ENCODE results near the gene HMGCS1. TPM values are rescaled to one million over a fixed set of nuclear protein-coding genes. Genes with fewer than 3 reads are reported as not detected.

HMGCS1 gene
- polyA plus RNA-seq, 3 donors = 6.0 to 10.9 (median 7.8) TPM

DNA sequence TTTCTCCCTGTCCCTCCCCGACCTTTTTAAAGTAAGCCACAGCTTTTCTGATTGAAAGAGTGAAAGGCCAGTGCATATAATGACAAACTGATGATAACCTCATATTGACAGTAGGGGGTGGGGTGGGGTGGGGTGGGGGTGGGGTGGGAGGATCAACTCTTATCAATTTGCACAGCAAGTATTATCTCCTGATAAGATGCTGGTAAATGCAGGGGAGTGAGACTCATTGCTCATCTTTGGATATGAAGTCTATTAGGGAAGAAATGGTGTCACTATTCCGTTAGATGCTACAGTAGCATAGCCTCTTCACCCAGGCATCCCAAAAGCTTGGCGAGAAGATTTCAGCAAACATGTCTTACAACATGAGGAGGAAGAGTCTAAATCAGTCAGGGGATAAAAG, 38.9 kb upstream of the HMGCS1 start:
- H3K4me1 Mint-ChIP-seq = no peaks in the 10 kb centered on the region
- H3K9ac ChIP-seq (ENCODE audit: insufficient read depth, low read length, poor library complexity, severe bottlenecking) = no peak overlapping the region
- H4K20me1 ChIP-seq (ENCODE audit: insufficient read depth, low read length) = no peaks in the 10 kb centered on the region
- H3K27me3 Mint-ChIP-seq (ENCODE audit: low read depth in 3 of 3) = peaks cover 0 to 9% (median 2%) of the 10 kb centered on the region in 3 donors
- no peak overlapping the region for H3K4me2 ChIP-seq (replicated peaks; ENCODE audit: extremely low read depth, low read length, poor library complexity, severe bottlenecking)
- H3K27me3 ChIP-seq (ENCODE audit: control insufficient read depth in 2 of 2, insufficient read depth in 2 of 2, low read length in 2 of 2) = no peaks in the 10 kb centered on the region
- H3K27ac ChIP-seq (ENCODE audit: low read depth in 1 of 2, low read length in 2 of 2) = no peak overlapping the region
- H3K9me3 ChIP-seq (replicated peaks in 1 of 2; ENCODE audit: control insufficient read depth in 1 of 2, insufficient read depth in 1 of 2, low read length in 2 of 2) = no peaks in the 10 kb centered on the region
- no peaks in the 10 kb centered on the region for H3K79me2 ChIP-seq (ENCODE audit: insufficient read depth, low read length)
- H3K4me3 Mint-ChIP-seq = no peak overlapping the region
- no peaks in the 10 kb centered on the region for H3K36me3 ChIP-seq (replicated peaks in 1 of 2; ENCODE audit: control insufficient read depth in 1 of 2, insufficient read depth in 2 of 2, low read length in 2 of 2)
- no peaks in the 10 kb centered on the region for H3K4me1 ChIP-seq (ENCODE audit: control insufficient read depth in 1 of 2, insufficient read depth in 2 of 2, low read length in 2 of 2)
- TF ChIP-seq, protein P1, sequence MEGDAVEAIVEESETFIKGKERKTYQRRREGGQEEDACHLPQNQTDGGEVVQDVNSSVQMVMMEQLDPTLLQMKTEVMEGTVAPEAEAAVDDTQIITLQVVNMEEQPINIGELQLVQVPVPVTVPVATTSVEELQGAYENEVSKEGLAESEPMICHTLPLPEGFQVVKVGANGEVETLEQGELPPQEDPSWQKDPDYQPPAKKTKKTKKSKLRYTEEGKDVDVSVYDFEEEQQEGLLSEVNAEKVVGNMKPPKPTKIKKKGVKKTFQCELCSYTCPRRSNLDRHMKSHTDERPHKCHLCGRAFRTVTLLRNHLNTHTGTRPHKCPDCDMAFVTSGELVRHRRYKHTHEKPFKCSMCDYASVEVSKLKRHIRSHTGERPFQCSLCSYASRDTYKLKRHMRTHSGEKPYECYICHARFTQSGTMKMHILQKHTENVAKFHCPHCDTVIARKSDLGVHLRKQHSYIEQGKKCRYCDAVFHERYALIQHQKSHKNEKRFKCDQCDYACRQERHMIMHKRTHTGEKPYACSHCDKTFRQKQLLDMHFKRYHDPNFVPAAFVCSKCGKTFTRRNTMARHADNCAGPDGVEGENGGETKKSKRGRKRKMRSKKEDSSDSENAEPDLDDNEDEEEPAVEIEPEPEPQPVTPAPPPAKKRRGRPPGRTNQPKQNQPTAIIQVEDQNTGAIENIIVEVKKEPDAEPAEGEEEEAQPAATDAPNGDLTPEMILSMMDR (IDR thresholded peaks at IDR 0.05) = no peak
- no peak overlapping the region for H3K4me3 ChIP-seq (replicated peaks in 1 of 3; ENCODE audit: low read depth in 2 of 3, low read length in 3 of 3)
- H3K27ac Mint-ChIP-seq = no peak overlapping the region
- H3K36me3 Mint-ChIP-seq = no peaks in the 10 kb centered on the region
- no peak overlapping the region for H2AFZ ChIP-seq (ENCODE audit: insufficient read depth, low read depth, low read length, poor library complexity, severe bottlenecking)
- intact Hi-C loops (cut with micrococcal nuclease) = no loop called here
- no peak for DNase-seq
- WGBS (ENCODE audit: insufficient coverage) = no CpG with 5 or more reads among the region's 3 CpGs
- peaks cover 0 to 5% (median 2%) of the 10 kb centered on the region in 7 donors for H3K9me3 Mint-ChIP-seq

DNA sequence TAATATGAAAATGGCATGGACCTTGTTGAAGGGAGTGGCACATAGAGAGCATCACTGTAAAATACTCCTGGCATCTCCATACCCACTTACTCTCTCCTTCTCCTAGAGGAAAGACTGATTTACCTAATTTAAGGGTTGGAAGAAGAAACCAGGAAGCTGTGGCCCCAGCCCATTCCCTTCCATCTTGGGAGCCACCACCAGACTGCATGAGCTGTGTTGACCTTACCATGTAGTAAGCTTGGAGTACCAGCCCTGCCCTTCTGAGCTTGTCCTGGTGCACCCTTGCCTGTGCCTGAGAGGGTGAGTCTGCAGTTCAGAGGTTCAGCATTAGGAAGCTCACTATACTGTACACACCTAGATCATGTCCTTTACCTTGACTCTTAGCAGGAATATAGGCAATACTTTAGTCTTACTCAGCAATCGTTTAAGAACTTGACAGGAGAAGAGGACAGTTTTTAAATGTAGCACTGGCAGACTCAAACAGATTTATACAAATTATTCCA, 35.7 kb upstream of the HMGCS1 start:
- H4K20me1 ChIP-seq (ENCODE audit: insufficient read depth, low read length) = no peaks in the 10 kb centered on the region
- no peak overlapping the region for H3K4me2 ChIP-seq (replicated peaks; ENCODE audit: extremely low read depth, low read length, poor library complexity, severe bottlenecking)
- TF ChIP-seq, protein P1 (IDR thresholded peaks at IDR 0.05) = no peak
- H2AFZ ChIP-seq (ENCODE audit: insufficient read depth, low read depth, low read length, poor library complexity, severe bottlenecking) = no peak overlapping the region
- Mint-ChIP-seq H3K36me3 (no peaks in the 10 kb centered on the region), H3K27ac (no peak overlapping the region), H3K9me3 (peaks cover 2 to 13% (median 9%) of the 10 kb centered on the region in 7 donors), H3K27me3 (ENCODE audit: low read depth in 3 of 3) (peaks cover 0 to 4% (median 2%) of the 10 kb centered on the region in 3 donors), H3K4me3 (no peak overlapping the region), H3K4me1 (no peaks in the 10 kb centered on the region)
- H3K27me3 ChIP-seq (ENCODE audit: control insufficient read depth in 2 of 2, insufficient read depth in 2 of 2, low read length in 2 of 2) = no peaks in the 10 kb centered on the region
- H3K4me3 ChIP-seq (replicated peaks in 1 of 3; ENCODE audit: low read depth in 2 of 3, low read length in 3 of 3) = no peak overlapping the region
- no peak overlapping the region for H3K27ac ChIP-seq (ENCODE audit: low read depth in 1 of 2, low read length in 2 of 2)
- no peaks in the 10 kb centered on the region for H3K79me2 ChIP-seq (ENCODE audit: insufficient read depth, low read length)
- H3K9ac ChIP-seq (ENCODE audit: insufficient read depth, low read length, poor library complexity, severe bottlenecking) = no peak overlapping the region
- DNase-seq = no peak
- no CpG with 5 or more reads among the region's 1 CpG for WGBS (ENCODE audit: insufficient coverage)
- H3K4me1 ChIP-seq (ENCODE audit: control insufficient read depth in 1 of 2, insufficient read depth in 2 of 2, low read length in 2 of 2) = no peaks in the 10 kb centered on the region
- H3K9me3 ChIP-seq (replicated peaks in 1 of 2; ENCODE audit: control insufficient read depth in 1 of 2, insufficient read depth in 1 of 2, low read length in 2 of 2) = no peaks in the 10 kb centered on the region
- intact Hi-C loops (cut with micrococcal nuclease) = no loop called here
- H3K36me3 ChIP-seq (replicated peaks in 1 of 2; ENCODE audit: control insufficient read depth in 1 of 2, insufficient read depth in 2 of 2, low read length in 2 of 2) = no peaks in the 10 kb centered on the region

Data from CD14-positive monocyte (primary cell).